ENCODE measurements around the gene CTRB1.
"Not testable (repeated sequence)": the region's sequence is repeated elsewhere in the genome, so short reads cannot be mapped to it uniquely, and the experiment has no call there.

The CTRB1 gene

DNA sequence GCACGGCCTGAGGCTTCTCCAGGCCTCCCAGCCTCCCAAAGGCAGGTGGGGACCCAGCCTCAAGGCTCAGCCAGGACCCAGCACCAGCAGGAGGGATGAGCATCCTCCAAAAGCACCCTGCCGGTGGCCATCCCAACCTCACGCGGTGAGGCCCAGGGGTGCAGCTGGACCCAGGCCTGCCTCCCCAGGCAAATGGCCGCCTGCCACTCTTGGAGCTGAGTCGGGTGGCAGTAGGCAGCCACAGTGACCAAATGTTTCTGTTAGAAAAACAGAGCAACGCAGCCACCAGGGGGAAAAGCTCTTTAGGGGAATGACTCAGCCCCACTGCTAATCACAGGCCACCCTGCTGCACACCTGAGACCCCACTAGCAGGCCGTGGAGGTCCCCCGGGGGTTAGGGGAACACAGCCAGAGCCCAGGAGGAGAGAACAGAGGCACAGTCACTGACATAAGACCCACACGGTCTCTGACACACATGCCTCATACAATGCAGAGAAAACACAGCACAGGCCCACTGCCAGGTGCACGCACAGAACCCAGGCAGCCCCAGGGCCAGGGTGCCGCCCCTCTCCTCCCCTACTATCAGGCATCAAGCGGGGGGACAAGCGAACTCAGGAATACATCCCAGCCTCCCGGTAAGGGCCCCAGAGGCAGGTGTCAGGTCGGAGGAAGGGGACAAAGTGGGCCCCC lies 20.2 kb downstream of the CTRB1 start:
- peak in 23 of 58 donors; percentile 42 to 90 (median 74) for DNase-seq

DNA sequence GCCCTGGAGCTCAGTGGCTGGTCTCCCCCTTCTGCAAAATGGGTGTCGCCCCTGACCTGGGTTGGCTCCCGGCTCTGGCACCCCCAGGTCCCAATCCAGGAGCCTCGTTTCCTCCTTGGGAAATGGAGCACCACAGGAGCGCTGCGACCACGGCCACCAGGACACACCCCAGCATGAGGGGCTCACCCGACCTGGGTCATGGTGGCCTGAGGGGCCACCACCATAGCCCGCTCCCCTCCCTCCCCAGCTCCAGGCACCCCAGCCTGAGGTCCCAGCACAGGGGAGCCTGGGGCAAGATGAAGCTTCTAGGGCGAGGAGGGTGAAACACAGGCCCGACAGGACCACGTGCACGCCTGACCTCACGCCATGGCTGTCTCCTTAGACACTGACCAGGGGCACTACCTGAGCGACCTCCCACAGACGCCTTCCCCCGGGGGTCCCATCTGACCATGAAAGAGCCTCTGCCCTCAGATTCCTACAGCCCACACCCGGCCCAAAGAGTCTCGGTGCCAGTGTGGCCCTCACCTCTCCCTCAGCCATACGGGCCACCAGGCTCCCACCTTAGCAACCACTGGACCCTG lies 20.8 kb downstream of the CTRB1 start:
- DNase-seq = no peak

DNA sequence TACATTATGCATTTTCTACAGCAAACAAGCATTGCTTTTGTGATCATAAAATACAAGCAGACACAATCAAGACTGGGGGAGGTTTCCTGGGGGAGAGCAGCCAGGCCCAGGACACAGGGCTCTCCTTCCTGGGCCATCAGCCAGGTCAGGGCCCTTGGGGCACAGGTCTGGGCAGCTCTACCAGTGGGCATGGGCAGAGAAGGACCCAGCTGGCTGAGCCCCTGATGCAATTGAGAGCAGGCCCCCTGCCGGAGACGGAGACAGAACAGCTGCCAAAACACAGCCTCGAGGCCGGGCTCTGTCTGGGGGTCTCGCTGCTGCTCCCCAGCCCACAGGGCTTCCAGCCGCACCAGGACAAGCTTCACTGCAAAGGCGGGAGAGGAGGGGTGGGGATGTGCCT lies 21.8 kb downstream of the CTRB1 start:
- not testable (repeated sequence) for DNase-seq

DNA sequence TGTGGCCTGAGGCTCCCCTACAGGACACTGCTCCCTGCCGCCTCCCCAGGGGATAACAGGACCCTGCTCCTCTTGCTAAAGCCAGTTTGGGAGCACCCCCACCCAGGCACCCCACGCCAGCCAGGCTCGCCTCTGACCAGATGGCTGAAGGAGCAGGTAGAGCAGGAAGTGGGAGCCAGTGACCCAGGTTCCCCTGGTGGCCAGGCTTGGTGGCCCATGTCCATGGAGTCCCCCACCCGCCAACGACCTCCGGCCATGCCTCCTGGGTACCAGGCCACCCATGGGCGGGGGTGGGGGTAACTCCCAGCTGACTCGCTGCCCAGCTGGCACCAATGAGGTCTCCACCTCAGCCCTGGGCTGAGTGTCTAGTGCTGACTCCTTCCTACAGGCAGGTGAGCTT lies 22.6 kb downstream of the CTRB1 start:
- DNase-seq = no peak

DNA sequence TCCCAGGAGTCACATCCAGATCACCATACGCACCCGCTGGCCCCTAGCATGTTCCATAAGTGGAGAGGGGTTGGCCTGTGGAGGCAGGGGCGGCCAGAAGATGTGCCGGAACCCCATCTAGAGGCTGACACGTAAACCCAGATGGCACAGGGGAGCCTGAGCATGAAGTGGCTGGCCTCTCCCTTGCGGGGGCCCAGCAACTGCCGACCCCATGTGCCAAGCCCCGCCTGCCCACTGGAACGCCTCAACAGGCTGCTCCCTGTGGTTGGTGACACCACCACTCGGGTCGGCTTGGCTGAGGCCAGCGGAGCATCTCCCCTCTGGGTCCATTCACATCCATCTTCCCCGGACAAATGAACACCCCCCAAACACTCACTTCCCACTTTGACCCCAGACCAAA lies 23.2 kb downstream of the CTRB1 start:
- DNase-seq = no peak

DNA sequence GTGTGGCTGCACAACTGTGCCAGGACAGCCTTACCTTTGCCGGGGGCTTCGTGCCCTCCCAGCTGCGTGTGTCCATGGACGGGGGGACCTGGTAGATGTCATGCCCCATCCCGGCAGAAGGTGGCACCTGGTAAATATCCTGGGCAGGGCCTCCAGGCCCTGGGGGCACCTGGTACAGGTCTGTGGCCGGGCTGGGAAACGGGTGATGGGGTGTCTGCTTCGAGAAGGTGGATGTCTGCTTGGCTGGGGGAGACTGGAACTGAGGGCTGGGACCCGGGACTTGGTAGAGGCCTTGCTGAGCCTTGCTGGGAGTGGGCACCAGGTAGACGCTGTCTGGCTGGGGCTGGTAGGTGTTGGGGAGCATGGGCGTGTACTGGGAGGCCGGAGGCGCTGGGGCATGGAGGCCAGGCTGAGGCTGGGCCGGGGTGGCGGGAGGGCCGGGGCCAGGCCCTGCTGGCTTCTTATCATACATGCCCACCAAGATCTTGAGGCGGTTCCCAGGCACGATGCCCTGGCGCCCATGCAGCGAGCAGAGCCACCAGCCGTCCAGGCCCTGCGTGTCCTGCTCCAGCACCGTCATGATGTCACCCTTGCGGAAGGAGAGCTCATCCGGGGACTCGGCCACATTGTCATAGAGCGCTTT lies 23.8 kb downstream of the CTRB1 start:
- not testable (repeated sequence) for DNase-seq

DNA sequence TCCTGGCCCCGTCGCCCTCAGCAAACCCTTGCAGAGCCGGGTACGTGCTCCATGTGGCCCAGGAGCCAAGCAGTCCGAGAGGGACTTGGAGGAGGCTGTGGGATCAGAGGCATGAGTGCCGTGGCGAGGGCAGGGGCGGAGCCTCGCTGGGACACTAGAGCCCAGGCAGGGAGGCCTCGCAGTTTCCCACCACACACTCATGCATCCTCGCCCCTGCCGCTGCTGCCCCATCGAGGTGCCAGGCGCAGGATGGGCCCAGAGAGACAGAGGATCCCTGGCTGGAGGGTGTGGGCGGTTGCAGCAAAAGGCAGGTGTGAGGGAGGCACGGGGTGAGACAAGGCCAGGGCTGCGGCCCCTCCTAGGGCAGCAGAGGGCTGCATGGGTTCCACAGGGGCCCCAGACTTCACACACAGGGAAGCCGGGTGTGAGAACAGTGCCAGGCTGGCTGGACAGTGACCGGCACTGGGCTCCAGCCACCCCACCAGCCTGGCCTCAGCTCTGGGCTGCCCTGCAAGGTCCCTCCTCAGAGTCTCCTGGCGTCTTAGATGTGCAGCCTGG lies 25.0 kb downstream of the CTRB1 start:
- DNase-seq = peak in 3 of 58 donors; percentile 15 to 32 (median 18)

DNA sequence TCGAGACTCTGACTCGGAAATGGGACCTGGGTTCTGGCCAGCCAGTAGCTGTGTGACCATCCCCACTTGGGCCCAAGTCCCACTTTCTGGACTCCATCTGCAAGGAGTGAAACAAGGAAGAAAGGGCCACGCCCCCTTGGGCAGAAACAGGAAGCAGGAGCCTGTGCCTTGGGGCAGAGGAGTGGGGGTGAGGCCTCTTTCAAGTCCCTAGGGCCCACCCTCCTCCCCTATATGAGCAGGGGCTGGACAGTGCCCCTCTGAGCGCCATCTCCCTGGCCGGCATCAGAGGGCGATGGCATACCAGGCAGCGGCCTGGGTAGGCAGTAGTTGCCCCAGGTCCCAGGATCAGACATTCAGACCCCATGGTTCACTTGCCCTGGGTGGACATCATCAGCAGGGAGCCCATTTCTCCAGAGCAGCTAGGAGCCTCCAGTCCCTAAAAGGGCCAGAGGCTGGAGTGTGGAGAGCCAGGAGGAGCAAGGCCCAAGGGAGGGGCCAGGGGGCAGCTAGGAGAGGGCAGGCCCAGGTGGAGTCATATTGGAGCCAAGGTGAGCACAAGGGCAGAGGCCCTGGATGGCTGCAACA lies 25.5 kb downstream of the CTRB1 start:
- DNase-seq = peak in 18 of 58 donors; percentile 17 to 53 (median 34)

DNA sequence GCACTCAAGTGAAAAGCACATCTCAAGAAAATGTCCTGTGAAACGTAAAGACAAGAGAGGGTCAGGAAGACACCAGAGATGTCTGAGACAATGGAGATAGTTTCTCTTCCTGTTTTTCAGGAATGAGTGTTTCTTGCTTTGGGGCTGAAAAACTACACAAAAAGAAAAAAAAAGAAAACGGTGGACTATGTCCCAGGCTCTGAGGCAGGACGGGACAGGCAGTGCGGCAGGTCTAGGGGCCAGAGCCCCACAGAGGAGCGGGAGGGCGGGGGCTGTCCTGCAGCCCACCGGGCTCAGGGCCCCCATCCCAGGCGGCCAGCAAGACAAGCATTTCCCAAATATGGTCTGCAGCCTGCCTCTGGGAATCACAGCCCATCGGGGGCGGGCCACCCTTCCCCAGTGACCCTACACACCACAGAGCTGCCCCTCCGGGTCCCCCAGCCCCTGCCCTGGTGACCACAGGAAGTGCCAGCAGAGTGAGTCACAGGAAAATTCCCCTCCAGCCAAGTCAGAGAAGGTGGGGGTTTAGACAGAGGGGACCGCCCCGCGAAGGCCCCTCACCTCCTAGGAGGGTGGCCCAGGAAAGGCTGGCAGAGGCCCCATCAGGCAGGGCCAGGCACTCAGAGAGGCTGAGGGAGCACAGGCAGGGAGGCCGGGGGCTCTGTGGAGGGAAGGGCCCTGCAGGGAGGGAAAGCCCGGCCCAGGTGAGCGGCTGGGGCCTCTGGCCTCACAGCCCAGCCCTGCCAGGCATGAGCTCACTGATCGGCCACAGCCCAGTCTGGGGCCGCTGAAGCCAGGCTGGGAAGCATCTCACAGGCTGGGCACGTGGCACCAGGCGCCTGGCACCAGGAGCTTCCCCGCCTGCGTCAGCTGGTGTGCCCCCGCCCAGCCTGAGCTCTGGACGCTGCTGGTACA lies 26.3 kb downstream of the CTRB1 start:
- DNase-seq = peak in 56 of 58 donors; percentile 52 to 99 (median 91)

DNA sequence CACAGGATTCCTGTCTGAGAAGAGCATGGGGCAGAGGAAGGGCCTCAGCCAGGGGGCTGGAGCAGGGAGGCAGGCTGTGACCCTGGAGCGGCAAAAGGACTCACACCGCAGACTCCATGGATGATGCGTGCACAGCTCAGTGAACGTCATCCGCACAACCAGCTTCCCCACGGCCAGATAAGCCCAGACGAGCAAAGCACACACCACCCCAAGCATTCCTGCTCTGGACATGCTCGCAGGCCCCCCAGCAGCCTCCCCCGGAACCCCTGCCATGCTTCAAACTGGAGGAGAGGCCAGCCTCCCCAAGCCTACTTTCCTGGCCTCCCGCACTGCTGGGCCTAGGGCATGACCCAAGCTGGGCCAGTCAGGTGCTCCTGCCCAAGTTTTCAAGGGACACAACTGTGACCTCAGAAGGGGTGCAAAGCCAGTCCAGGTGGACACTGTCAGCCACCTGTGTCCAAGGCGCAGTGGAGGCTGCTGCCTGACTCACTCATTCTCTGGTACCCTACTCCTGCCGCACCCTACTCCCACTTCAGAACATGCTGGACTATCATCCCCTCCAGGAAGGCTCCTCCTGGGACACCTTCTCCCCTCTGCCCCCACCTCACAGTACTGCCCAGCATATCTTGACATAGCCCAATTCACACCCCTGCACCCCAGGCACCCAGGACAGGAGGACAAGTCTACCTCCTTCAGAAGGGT lies 27.9 kb downstream of the CTRB1 start:
- DNase-seq = peak in 1 of 58 donors; percentile 51

DNA sequence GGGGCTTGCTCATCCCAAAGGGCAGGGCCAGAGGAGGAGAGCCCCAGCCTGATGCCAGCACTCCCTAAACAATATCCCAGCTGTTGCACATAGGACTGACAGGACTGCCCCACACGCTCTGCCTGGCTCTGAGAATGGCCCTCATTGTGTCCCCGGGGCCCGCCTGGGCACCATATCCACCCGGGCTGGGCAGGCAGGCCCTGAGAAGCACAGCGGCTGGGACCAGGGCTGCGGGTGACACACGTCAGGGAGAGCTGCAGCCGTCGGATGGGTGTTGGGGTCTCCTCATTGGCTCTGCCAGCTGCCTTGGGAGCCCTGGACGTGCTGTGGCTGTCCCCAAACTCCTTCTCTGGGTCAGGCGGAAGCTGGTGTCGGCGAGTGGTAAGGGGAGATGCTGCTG lies 28.5 kb downstream of the CTRB1 start:
- peak in 49 of 58 donors; percentile 12 to 90 (median 73) for DNase-seq

DNA sequence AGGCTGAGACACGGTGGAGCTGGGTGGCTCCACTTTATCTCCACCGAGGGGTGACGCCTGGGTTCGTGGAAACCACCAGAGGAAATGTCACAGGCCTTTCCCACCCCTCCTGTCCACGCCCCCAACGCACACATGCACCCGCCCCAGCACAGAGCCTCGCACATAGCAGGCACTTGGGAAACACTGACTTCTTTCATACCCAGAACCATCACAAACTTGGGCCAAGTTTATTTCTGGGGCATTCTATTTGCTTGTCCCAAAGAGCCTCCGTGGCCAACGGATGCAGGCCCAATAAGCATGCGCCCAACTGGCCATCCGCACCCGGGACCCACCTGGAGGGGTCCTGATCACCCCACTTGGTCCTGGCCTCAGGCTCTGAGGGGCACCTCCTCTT lies 29.4 kb downstream of the CTRB1 start:
- DNase-seq = peak in 45 of 58 donors; percentile 17 to 90 (median 59)

DNA sequence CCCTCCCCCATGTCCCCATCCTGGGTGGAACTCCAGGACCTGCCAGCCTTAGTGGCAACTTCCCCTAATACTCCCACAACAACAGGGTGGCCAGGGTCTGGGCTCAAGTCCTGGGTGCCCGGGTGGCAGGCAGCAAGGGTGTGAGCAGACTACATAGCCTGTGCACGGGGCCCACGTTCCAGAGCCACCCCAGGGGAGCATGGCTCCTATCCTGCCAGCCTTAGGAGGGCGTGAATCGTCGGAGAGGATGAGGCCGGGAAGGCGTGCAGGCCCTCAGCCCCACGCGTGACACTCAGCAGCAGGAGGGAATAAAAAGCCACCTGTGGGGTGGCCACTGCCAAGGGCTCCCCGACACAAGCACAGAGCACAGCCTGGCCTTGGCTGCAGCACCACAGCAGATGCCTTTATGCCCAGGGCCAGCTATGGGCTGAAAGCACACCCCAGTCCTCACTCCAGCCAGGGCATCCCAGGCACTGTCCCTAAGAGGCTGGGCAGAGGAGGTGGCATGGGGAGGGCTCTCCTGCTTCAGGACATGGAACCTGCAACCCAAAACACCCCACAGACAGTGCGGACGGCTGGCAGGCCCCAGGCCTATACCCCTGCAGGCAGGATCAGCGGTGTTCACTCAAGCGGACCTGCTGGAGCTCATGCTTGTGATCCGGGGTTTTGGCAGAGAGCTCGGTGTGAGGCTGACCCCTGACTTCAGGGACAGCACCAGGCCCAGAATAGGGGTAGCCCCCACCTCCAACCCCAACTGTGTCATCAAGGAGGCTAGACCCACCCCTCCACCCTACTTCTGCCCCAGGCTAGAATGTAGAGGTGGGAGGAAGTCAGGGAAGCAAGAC lies 30.0 kb downstream of the CTRB1 start:
- DNase-seq = peak in 14 of 58 donors; percentile 33 to 70 (median 50)

DNA sequence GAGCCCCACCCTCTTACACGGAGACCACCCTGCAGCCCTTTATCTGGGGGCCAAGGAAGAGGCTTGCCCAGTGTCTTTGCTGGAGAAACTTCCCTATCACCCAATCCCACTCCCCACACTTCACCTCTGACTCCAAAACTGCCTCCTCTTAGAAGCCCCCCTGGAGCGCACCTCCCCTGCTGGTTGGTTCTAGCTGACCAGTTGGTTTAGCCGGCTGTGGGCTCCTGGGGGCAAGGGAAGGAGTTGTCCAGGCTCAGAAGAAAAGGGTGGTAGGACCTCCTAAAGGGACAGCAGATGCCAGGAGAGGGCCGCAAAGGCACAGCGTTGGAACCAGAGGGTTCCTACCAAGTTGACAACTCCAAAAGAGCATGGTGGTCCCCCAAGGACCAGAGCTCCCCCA lies 30.7 kb downstream of the CTRB1 start:
- DNase-seq = no peak

DNA sequence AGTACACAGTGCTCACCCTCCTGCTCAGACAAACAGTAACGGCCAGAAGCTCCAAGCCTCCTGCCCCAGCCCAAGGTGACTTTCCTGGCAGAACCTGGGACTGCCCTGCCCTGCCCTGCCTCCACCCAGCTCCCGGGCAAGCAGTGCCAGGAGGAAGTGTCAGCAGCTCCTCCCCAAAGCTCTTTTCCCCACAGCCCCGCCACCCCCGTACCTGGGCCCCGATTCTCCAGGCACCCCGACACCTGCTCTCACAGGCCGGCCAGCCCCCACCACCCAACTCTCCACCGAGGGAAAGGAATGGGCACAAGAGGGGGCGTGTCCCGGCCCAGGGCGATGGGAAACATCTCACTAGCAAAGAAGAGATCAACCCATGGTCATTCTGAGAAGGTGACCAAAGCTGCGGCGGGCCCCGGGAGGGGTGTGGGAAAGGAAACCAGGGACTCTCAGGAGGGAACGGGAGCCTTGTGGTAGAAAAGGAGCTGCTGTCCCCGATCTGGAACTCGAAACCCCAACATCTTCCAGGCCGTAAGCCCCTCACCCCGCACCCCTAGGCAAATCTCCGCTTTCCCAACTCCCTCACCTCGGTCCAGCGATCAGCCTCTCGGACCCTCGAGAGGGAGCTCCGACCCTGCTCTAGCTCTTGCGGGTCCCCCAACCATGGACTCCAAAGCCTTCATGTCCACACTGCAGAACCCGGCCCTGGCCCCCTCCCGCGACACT lies 31.5 kb downstream of the CTRB1 start:
- DNase-seq = peak in 2 of 58 donors; percentile 58 to 65

DNA sequence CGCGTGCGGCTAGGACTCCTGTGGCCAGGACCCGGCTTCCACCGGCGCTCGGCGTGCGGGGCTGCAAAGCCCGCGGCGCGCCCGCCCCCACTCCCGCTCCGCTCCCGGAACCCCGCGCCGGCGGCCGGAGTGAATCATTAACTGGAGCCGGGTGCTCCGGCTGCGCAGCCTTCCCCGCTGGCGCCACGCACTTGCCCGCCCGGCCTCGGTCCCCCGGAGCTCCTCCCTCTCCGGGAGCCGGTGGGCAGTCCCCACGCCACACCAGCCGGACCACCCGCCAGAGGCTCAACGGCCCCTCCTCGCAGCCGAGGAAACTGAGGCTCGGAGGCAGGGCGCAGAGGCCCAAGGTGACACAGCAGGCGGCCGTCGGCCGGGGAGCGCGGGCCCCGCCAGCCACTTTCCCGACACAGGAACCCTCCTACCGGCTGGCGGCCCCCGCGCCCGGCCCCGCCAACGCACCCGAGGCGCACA lies 32.1 kb downstream of the CTRB1 start:
- DNase-seq = peak in 6 of 58 donors; percentile 28 to 65 (median 48)

DNA sequence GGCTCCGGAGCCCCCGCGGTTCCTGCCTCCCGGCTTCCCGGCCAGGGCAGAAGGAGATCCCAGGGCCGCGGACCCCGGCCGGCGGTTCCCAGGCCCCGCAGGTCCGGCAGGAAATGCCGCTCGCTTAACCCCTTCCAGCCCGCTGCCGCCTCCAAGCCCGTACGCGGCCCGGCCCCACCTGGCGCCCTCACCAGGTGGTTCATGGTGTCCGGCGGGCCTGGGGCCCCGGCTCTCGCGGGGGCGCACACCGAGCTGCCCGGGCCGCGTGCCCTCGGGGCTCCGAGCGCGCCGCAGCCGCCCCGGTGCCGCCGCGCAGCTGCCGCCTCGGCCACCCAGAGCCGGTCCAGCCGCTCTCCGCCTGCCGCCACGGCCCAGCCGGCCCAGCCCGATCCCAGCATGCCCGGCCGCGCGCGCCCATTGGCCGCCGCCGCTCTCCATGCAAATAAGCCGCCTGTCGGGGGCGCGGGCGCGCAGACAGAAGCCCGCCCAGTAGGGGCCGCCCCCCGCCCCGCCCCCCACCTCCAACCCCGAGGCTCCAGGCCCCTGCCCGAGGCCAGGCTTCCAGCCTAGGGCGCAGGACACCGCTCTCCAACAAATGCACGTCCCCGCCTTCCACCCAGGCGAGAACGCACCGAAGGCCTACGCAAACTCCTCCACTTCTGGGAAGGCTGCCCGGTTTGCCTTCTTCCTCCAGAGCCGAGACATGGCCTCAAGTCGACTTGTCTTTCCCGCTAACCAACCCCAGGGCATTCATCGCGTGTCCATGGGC lies 32.7 kb downstream of the CTRB1 start, which contains the start of gene BCAR1:
Gene BCAR1 (minus strand): TSS at position 345 of the 769 bp plus-strand sequence. CDS start 142 bp downstream, at position 203.
- DNase-seq = peak in 57 of 58 donors; percentile 33 to 91 (median 82)

Data from anterior cingulate cortex (tissue), 58 donors.